Measurements from ENCODE around the gene BRD3. TPM values are rescaled to one million over a fixed set of nuclear protein-coding genes. Genes with fewer than 3 reads are reported as not detected.

Gene BRD3
- total RNA-seq, 2 experiments from 2014 or later = 3.1 to 16.3 TPM

- H3K79me2 ChIP-seq (ENCODE audit: insufficient read depth, low read depth, low read length) = no peaks in the 10 kb centered on the region
- H3K36me3 ChIP-seq (ENCODE audit: insufficient read depth, low read length) = no peaks in the 10 kb centered on the region
- DNase-seq (ENCODE audit: low spot score) = no peak
- H3K9me2 ChIP-seq (ENCODE audit: insufficient read depth, low read length) = no peaks in the 10 kb centered on the region
- intact Hi-C loops (cut with micrococcal nuclease; ENCODE audit: unreplicated experiment) = no loop called here
- peaks cover 19% of the 10 kb centered on the region for H4K20me1 ChIP-seq (ENCODE audit: insufficient read depth, low read length)
- CTCF ChIA-PET (ENCODE audit: unreplicated experiment) = no interaction called here
- no peak overlapping the region for H3K4me3 ChIP-seq (ENCODE audit: low read depth, low read length, poor library complexity, severe bottlenecking)
- TF ChIP-seq CTCF (conservative IDR thresholded peaks at IDR 0.05; ENCODE audit: low read length) (no peak), EZH2phosphoT487 (IDR thresholded peaks at IDR 0.05; ENCODE audit: borderline replicate concordance, low read depth, low read length) (no peak)
- H3K4me2 ChIP-seq (ENCODE audit: low read length) = no peak overlapping the region
- H3K9me3 ChIP-seq (ENCODE audit: low read length) = no peaks in the 10 kb centered on the region
- peaks cover 14% of the 10 kb centered on the region for H3K4me1 ChIP-seq (ENCODE audit: insufficient read depth, low read length, poor library complexity, severe bottlenecking)
- no TSS peak for BruUV-seq (replicated peaks)
- H3K27ac ChIP-seq (ENCODE audit: low read depth, low read length, poor library complexity, severe bottlenecking) = no peak overlapping the region
- no peak overlapping the region for H2AFZ ChIP-seq (ENCODE audit: low read length)
- POLR2A ChIA-PET = no interaction called here
Measured at GRCh38 chr9:134056483-134057306, 11.1 kb downstream of the BRD3 start.

GRCh38 chr9:134055981-134056461 lies 11.8 kb downstream of the BRD3 start:
- Histone ChIP-seq H3K36me3 (ENCODE audit: insufficient read depth, low read length) (no peaks in the 10 kb centered on the region), H3K27ac (ENCODE audit: low read depth, low read length, poor library complexity, severe bottlenecking) (no peak overlapping the region), H3K9me3 (ENCODE audit: low read length) (no peaks in the 10 kb centered on the region), H3K9me2 (ENCODE audit: insufficient read depth, low read length) (no peaks in the 10 kb centered on the region), H2AFZ (ENCODE audit: low read length) (no peak overlapping the region), H3K79me2 (ENCODE audit: insufficient read depth, low read depth, low read length) (no peaks in the 10 kb centered on the region), H3K4me2 (ENCODE audit: low read length) (no peak overlapping the region), H3K4me3 (ENCODE audit: low read depth, low read length, poor library complexity, severe bottlenecking) (no peak overlapping the region), H3K4me1 (ENCODE audit: insufficient read depth, low read length, poor library complexity, severe bottlenecking) (peaks cover 14% of the 10 kb centered on the region), H4K20me1 (ENCODE audit: insufficient read depth, low read length) (peaks cover 19% of the 10 kb centered on the region)
- intact Hi-C loops (cut with micrococcal nuclease; ENCODE audit: unreplicated experiment) = no loop called here
- TF ChIP-seq EZH2phosphoT487 (IDR thresholded peaks at IDR 0.05; ENCODE audit: borderline replicate concordance, low read depth, low read length) = no peak
- no peak for TF ChIP-seq CTCF (conservative IDR thresholded peaks at IDR 0.05; ENCODE audit: low read length)
- CTCF ChIA-PET (ENCODE audit: unreplicated experiment) = no interaction called here
- no peak for DNase-seq (ENCODE audit: low spot score)
- BruUV-seq (replicated peaks) = no TSS peak
- POLR2A ChIA-PET = no interaction called here
